Activated naive CD8-positive, alpha-beta T cell treated with anti-CD3 and anti-CD28 coated beads, Interleukin-2, amount 50 U/mL, for 16 hours (primary cell): ENCODE measurements around the gene GFY.

Experiments used
- DNase-seq: peaks from one replicate; pipeline ENCODE4 v3.0.0-alpha.2; 2020; ENCODE audit warnings: low read depth, low spot score

GFY gene

DNA sequence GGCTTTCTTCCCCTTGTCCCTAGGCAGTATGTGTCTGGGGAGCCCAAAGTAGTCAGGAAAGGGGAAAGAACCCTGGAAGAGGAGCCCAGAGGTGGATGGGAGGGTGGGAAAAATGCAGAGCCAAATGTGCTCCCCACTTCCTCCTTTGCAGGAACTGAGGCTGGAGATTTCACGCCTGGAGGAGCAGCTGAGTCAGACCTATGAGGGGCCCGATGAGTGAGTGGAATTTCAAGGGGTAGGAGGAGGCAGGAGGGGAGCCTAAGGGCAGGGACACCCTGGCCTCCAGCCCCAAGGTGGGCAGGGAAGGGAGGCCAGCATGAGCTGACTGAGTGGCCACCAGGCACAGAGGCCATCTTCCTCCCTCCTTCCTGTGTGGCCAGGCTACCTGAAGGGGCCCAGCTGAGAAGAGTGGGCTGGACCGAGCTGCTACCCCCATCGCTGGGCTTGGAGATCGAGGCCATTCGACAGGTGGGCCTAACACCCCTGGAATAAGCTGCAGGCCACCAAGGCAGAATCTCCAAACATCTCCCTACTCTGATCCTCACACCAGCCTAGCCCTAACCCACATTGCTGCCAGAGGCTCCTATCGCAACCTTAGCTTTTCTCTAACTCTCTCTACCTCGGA lies 16.3 kb upstream of the GFY start:
- DNase-seq = no peak

DNA sequence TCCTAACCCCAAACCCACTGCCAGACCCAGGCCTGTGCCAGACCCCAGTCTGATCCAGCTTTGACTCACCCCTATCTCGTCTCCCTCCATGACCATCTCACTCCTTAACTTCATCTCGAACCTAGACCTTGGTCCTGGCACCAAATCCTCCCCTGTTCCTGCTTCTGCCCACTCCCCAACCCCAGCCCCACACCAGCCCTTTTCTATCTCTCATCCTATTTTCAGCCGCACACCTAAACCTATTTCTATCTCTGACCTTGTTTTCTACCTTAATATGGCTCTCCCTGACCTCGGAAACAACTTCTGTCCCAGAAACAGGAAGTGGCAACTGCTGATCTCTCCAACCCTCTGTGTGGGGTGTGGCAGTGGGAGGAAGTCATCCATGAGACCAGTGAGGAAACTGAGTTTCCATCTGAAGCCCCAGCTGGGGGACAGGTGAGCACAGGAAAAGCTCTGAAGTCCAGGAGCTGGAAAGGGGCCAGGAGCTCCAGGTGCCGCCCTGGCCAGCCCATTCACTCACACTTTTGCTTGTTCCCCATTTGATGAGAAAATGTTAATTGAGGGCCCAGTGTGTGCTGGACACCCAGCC lies 15.7 kb upstream of the GFY start:
- DNase-seq = no peak

DNA sequence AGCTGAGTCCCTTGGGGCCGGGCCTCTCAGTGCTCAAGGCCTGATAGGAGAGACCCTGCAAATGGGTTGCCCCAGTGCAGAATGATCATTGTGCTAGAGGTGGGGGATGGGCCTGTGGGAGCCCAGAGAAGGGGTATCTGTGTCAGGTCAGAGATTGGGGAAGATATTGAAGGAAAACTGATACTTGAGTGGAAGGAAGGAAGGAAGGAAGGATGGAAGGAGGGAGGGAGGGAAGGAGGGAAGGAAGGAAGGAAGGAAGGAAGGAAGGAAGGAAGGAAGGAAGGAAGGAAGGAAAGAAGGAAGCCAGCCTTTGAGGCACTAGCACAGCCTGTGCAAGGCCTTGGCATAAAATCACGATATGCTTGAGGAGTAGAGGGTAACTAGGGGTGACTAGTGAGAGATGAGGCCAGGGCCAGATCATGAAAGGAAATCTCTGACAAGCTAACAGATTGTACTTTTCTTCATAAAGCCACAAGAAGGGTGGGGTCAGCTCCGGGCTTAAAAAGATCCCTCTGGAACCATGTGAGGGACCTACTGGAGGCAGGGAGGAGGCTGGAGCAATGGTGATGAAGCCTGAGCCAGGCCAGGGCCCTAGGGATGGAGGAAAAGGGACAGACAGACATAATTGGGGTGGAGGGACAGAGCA lies 13.4 kb upstream of the GFY start:
- DNase-seq = no peak

DNA sequence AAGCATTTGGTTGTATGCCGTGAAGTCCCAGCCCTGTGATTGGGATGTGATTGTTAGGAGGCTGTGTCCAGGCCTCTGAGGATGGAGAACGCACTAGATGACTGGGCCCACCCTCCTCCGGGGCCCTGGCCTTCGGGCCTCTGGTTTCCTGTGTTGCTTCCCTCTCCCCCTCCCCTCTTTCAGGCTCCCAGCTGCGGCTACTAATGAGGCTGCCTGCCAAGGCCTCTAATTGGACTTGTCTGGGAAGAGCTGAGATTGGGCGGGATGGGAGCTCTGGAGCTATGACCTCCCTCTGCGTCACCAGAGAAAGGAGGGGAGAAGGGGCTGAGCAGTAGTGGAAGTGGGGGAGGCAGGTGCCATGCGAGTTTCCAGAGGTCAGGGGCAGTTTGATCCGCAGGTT lies 11.8 kb upstream of the GFY start:
- DNase-seq = no peak

DNA sequence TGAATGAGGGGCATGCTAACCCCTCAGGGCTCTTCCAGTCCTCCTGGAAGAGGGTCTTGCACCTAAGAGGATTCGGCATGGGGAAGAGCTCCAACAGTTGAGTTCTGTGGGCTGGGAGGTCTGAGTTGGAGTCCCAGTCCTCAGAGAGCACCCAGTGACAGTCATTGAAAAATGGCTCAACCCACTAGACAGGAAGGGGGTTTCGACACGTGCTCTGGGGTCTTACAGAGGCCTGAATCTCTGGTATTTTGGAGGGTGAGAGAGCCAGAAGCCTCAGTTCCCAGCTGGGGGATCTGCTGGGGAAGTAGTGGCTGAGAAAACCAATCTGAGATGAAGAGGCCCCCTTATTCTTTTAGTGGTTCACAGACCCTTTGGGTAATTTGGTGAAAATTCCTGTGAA lies 10.9 kb upstream of the GFY start:
- DNase-seq = no peak

DNA sequence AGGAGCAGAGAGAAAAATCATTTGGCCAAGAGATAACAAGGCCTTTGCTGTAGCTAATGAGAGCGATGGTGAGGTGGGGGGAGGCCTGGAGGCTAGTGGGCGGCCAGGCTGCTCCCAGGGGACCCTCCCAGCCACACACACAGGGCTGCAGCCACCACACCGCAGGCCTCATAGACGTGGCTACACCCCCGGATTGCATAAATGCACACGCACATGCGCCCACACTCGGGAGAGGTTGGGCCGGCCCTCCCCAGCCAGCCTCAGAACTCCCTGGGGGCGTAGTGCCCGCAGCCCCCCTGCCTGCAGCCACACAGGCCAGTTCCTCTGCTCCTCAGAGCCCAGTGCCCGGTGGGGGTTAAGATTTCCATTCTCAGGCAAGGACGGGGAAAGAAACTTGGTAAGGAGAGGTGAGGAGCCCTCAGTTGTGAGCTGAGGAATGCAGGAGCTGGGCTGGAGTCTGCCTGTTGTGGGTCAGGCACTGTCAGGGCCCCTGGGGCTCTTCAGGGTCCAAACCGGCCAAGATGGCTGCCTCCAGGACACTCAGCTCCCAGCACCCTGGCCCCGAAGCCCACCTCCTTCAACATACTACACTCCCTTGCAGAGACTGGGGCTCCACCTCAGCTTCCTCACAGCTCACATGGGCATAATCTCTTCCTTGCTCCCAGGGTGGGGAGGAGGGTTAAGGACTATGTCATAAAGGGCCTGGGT lies 9.9 kb upstream of the GFY start:
- DNase-seq = no peak

DNA sequence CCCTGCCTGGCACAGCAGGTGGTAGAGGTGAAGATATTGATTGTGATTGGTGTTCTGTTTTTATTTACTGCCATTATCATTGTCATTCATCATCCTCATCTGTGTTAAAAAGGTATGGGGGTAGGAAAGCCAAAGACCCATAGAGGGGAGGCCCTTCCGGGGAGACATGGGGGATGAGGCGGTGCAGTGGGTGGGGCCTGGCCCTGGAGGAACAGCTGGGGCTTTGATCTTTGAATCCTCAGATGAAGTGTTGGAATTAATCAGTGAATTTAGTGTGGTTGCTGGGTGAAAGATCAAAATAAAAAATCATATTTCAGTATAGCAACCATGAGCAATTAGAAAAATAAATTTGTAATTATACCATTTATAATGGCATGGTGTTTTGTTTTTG lies 9.4 kb upstream of the GFY start:
- DNase-seq = no peak

DNA sequence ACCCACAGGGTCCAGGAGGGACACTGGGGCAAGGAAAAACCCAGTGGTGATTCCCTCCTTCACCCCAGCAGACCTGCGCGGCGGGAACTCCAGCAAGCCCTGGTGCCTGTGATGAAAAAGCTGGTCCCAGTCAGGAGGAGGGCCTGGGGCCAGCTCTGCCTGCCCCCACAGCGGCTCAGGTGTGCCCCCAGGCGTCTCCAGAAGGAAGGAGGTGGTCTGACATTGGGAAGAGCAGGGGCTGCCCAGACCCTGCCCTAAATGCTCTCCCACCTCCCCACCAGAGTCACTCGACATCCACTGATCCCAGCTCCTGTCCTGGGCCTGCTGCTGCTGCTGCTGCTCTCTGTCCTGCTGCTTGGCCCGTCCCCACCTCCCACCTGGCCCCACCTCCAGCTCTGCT lies 8.1 kb upstream of the GFY start:
- DNase-seq = no peak

DNA sequence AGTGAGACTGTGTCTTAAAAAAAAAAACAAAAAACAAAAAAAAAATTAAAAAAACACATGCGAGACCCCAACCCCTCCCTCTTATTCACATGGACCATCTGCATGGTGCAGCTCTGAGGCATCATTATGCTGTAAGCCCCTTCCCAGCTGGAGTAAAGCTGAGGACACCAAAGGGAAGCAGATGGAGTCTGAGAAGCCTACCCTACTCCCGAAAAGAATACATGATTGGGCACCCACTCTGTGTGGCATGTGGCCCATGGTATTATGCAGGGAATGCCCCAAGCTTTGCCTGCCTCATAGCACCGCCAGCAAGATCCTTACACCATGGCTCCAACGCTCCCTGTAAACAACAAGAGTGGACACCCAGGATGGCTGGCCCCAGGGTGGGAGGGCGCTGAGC lies 6.7 kb upstream of the GFY start:
- no peak for DNase-seq

DNA sequence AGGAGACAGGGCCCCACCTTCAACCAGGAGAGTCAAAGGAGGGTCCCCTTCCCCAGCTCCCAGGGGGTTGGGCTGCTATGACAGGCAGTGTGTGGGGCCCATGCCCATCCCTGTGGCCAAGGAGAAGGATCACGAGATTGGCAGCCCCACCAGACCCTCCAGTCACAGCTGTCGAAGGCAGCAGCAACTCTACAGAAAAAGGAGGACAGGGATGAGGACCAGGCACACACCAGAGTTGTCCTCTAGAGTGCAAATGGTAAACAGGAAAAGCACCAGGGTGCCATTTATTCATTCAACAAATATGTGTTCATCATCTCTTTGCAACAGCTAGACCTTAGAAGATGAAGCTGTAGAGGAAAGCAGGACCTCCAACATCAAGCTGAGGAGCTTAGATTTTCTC lies 6.0 kb upstream of the GFY start:
- no peak for DNase-seq

DNA sequence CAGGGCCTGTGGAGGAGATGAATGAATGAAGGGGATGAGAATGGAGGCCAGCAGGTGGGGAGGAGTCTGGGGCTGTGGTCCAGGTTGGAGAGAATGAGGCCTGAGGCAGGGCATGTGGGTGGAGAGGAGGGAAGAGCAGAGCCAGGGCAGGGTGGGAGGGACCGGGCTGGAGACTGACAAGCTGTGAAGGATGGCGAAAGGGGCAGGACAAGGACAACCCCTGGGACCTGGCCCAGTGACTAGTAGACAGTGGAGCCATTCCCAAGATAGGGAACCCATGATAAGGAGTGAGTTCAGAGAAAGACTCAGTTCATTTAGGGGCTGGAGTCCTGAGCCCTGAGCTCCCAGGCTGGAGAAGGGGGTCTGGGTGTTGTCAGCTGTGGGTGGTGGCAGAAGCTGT lies 5.0 kb upstream of the GFY start:
- DNase-seq = no peak

DNA sequence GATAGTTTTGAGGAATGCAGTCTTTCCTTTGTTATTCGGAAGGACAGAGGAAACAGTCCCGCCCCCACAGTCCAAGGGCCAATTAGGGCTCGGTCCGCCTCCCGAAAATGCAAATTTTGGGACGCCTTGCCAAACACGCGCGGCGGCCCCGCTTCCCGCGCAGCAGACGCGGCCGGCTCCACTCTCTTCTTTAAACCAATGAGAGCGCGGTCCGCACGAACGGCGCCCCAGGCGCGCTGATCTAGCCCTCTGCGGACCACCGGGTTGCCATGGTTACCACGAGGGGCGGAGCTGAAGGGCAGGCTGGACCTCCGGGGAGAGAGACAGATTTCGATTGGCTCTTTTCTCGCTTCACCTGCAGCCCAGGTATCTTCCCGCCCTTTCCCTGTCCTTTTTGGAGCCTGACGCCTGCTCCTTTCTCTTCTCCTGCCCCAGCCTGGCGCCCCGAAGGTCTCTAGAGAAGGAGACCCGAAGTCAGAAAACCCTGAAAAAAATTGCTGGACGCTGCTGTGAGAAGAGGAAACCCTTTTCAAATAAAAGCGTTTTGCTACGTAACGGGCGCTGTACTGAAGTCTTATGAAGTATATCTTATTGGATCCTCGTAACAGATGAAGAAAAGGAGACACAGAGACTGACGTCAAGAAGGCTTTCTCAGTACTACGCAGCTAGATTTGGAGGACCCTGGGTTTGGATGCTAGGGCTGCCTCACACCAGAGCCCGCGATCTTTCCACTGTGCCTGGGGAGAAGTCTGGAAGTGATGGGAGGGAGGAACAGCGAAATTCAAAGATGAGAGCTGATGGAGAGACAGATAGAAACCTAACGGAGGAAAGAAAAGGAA lies 3.9 kb upstream of the GFY start:
- no peak for DNase-seq

DNA sequence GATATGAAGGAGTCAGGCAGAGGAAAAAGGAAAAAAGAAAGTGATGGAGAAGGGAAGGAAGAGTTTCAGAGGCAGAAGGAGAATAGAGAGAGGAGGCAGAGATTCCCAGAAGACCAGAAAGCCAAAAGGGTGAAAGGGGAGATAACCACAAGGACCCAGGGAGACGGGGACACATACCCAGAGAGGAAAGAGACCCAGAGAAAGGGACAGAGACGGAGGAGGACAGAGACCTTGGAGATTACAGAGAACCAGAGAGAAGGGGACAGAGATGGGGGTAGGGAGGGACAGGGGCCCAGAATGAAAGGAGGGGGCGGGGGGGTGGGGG lies 3.3 kb upstream of the GFY start:
- DNase-seq = no peak

DNA sequence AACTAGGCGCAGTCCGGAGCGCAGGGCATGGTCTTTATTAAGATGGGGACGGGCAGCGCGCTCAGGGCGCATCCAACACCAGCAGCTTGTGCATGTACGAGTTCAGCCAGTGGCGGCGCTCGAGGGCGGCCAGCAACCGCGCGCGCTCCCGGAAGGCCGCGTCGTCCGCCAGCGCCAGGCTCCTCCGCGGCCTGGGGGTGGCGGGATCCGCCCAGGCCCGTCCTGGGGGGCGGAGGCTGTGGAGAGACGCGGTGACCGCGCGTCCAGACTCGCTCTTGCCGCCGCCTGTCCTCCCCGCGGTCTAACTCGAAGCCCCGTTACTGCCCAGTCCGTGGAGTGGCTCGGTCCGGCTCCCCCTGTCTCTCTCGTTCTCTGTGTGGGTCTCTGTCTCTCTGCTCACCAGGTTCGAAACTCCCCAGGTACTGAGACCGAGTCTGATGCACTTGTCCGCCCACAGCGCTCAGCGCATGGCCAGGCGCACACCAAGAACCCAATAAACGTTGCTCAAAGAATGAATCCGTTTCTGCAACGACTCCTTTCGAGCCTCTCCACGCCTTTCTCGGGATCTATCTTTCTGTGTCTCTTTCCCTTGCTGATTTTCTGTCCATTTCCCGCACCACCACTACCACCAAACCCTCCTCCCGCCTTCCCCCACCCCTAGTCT lies 2.6 kb upstream of the GFY start:
- DNase-seq = no peak

DNA sequence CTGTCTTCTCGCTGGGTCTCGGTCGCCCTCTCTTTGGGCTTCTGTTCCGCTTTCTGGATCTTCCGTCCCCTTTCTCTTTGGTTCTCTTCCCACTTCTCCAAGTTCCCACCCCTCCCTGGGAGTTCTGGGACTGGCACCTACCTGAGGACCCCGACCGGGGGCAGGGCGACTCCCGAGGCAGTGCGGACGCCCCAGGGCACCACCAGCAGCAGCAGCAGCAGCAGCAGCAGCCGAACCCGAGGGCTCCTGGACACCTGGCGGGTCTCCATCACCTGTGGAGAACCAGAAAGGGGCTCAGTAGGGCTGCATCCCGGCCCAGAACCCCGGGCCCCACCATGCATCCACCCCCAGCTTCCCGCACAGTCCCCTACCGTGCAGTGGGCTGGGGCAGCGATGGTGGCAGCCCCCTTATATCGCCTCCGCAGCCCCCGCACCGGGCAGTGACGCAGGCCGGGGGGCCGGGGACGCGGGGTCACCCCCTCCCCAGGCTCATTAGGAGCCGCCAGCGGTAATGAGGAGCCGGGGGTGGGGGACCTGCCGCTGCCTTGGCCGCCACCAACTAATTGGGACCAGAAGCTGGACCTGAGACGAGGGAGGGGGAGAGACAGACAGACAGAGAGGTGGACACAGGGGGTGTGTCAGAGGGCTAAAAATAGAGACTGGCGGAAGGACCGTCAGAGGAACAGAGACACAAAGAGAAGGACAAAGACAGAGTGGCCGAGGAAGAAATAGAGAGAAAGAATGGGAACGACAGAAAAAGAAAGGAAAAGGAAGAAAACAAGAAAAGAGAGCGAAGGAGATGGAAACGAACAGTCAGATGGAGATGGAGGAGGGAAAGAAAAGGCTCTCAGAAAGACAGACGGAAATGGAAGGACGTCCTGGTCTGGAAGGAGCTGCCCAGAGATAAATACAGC lies 1.9 kb upstream of the GFY start, which contains the start of gene PTH2:
Gene PTH2 (minus strand): TSS at position 371 of the 914 bp plus-strand sequence. CDS start 102 bp downstream, at position 269.
- no peak for DNase-seq

DNA sequence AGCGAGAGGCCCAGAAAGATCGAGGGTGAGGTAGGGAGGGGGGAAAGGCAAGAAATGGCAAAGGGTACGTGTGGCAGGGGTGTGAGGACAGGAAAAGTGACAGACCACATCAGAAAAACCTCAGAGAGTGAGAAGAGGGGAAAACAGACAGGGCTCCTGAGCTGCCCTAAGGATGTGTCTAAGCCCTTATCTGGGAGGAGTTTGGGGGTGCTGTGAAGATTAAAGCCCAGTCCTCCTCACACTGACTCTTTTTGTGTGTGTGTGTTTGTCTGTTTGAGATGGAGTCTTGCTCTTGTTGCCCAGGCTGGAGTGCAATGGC lies 1.2 kb upstream of the GFY start:
- DNase-seq = no peak

DNA sequence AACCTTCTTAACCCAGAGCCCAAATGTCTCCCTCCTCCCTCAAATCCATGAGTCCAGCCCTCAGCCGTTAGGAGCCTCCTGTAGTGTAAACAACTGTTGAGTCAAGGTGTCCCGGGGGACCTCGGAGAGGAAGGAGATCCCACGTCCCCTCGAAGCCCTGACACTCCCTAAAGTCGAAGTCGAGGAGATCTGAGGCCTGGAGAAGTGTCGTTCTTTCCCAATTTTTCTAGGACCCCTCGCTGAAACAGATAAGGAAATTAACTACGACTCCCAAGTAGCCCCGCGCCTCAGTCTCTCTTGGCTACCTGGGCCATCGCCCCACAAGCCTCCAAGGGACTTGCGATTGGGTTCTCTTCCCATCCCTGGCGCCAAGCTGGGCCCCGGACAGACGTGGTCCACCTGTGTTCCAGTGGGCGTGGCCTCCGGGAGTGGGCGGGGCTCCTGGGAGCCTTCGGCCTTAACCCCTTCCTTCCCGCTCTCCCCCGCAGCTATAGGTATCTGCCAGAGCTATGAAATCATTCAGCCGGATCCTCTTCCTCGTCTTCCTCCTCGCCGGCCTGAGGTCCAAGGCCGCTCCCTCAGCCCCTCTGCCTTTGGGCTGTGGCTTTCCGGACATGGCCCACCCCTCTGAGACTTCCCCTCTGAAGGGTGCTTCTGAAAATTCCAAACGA lies 869 bp downstream of the GFY start:
- DNase-seq = no peak

DNA sequence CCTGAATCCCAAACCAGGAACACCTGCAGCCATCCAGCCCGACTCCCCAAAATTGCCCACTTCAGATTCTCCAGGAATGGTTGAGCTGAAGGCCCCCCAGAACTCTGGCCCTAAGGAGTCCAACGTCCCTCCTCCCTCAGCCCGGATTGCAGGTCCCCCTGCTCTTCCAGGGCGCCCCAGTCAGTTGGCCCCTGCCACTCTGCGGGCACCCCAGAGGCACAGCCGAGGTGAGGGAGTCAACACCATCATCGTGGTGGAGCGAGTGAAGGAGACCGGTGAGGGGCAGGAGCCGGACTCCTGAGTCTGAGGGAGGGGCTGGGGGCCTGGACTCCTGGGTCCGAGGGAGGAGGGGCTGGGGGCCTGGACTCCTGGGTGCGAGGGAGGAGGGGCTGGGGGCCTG lies 2.2 kb downstream of the GFY start:
- DNase-seq = no peak

DNA sequence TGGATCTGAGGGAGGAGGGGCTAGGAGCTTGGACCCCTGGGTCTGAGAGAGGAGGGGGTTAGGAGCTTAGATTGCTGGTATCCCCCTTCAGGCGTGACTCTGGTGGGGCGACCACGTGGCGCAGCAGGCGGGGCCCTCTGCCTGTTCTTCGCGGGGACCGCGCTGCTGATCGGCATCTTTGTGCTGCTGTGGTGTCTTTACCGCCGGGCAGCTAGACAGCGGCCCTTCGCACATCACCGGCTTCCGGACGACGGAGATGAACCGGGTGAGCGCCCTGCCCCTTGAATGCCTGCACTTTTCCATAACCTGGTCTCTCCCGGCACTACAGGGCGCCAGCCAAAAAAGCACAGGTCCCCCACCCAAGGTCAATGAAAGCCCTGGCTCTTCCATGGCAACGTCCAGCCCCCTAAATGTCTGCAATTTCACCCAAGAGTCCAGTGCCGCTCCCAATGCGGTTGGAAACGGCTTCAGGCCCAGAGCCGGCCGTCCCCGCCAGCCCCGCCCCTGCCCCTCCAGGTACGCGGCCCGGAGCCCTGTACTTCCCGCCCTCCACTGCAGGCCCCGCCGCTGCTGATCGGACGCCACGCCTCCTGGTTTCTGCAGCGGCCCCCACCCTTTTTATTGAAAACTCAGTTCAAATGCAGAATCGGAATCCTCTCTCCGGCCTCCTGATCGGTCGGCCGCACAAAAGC lies 2.8 kb downstream of the GFY start:
- DNase-seq = no peak
